ENCODE data around the gene SPTBN4.
"Not testable (repeated sequence)": the region's sequence is repeated elsewhere in the genome, so short reads cannot be mapped to it uniquely, and the experiment has no call there.

Gene SPTBN4

GRCh38 chr19:40460185-40460584 is 6.6 kb upstream of the SPTBN4 start:
- DNase-seq (ENCODE audit: low read depth in 1 of 2, low spot score in 1 of 2) = no peak
- TF ChIP-seq SPI1 (IDR thresholded peaks at IDR 0.05; ENCODE audit: borderline replicate concordance, low read depth) = no peak
- no peak for TF ChIP-seq GABPA (IDR thresholded peaks at IDR 0.05; ENCODE audit: low read depth)
- no peak for TF ChIP-seq CTCF (IDR thresholded peaks at IDR 0.05; ENCODE audit: insufficient read depth, low read length)
- no peak for TF ChIP-seq REST (IDR thresholded peaks at IDR 0.05; ENCODE audit: insufficient replicate concordance, low read depth)

GRCh38 chr19:40461669-40462221 is 5.1 kb upstream of the SPTBN4 start:
- TF ChIP-seq POLR2AphosphoS5 (IDR thresholded peaks at IDR 0.05; ENCODE audit: low read depth) (no peak), SPI1 (IDR thresholded peaks at IDR 0.05; ENCODE audit: borderline replicate concordance, low read depth) (peak; percentile 81)
- peaks cover 5% of the 10 kb centered on the region for H3K27me3 ChIP-seq (ENCODE audit: insufficient read depth, poor library complexity, severe bottlenecking)
- no peak overlapping the region for H3K4me3 ChIP-seq (replicated peaks; ENCODE audit: insufficient read depth, low read length)
- peak; percentile 72 to 77 for DNase-seq (ENCODE audit: low read depth in 1 of 2, low spot score in 1 of 2)
- H3K27ac ChIP-seq (replicated peaks) = peak overlapping the region; percentile 52

More at GRCh38 chr19:40460185-40460584, 6.6 kb upstream of the SPTBN4 start:
- Histone ChIP-seq H3K4me3 (replicated peaks; ENCODE audit: insufficient read depth, low read length) (no peak overlapping the region), H3K27ac (replicated peaks) (no peak overlapping the region), H3K27me3 (ENCODE audit: insufficient read depth, poor library complexity, severe bottlenecking) (no peaks in the 10 kb centered on the region)

GRCh38 chr19:40463587-40464037 is 3.2 kb upstream of the SPTBN4 start:
- not testable (repeated sequence) for H3K4me3 ChIP-seq (replicated peaks; ENCODE audit: insufficient read depth, low read length); H3K27ac ChIP-seq (replicated peaks)
- H3K27me3 ChIP-seq (ENCODE audit: insufficient read depth, poor library complexity, severe bottlenecking) = peaks cover 11% of the 10 kb centered on the region
- peak; percentile 42 to 68 for DNase-seq (ENCODE audit: low read depth in 1 of 2, low spot score in 1 of 2)

GRCh38 chr19:40464059-40465024 is 2.5 kb upstream of the SPTBN4 start:
- H3K27ac ChIP-seq (replicated peaks) = peak overlapping the region; percentile 70
- DNase-seq (ENCODE audit: low read depth in 1 of 2, low spot score in 1 of 2) = peak; percentile 68 to 79
- no peak overlapping the region; the same call in 1 of the 2 replicates for H3K4me3 ChIP-seq (replicated peaks; ENCODE audit: insufficient read depth, low read length)

More at GRCh38 chr19:40464059-40465024, 2.5 kb upstream of the SPTBN4 start:
- no peak for TF ChIP-seq SPI1 (IDR thresholded peaks at IDR 0.05; ENCODE audit: borderline replicate concordance, low read depth)
- no peak for TF ChIP-seq GABPA (IDR thresholded peaks at IDR 0.05; ENCODE audit: low read depth)
- peak; percentile 72 for TF ChIP-seq CTCF (IDR thresholded peaks at IDR 0.05; ENCODE audit: insufficient read depth, low read length)
- peaks cover 11% of the 10 kb centered on the region for H3K27me3 ChIP-seq (ENCODE audit: insufficient read depth, poor library complexity, severe bottlenecking)
